Measurements from ENCODE around the gene OXA1L. TPM values are rescaled to one million over a fixed set of nuclear protein-coding genes. Genes with fewer than 3 reads are reported as not detected.
"Not testable (repeated sequence)": the region's sequence is repeated elsewhere in the genome, so short reads cannot be mapped to it uniquely, and the experiment has no call there.

Gene OXA1L
- polyA plus RNA-seq, 1 donor (not counting 4 experiments of a cell fraction or from before 2014, with no cell fraction given): 130 TPM

- no peaks in the 10 kb centered on the region for H3K79me2 ChIP-seq (ENCODE audit: control insufficient read depth, insufficient read depth, low read length)
- TF ChIP-seq, protein P1, sequence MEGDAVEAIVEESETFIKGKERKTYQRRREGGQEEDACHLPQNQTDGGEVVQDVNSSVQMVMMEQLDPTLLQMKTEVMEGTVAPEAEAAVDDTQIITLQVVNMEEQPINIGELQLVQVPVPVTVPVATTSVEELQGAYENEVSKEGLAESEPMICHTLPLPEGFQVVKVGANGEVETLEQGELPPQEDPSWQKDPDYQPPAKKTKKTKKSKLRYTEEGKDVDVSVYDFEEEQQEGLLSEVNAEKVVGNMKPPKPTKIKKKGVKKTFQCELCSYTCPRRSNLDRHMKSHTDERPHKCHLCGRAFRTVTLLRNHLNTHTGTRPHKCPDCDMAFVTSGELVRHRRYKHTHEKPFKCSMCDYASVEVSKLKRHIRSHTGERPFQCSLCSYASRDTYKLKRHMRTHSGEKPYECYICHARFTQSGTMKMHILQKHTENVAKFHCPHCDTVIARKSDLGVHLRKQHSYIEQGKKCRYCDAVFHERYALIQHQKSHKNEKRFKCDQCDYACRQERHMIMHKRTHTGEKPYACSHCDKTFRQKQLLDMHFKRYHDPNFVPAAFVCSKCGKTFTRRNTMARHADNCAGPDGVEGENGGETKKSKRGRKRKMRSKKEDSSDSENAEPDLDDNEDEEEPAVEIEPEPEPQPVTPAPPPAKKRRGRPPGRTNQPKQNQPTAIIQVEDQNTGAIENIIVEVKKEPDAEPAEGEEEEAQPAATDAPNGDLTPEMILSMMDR (optimal IDR thresholded peaks at IDR 0.05 in 1 of 3, IDR thresholded peaks at IDR 0.05 in 1 of 3, conservative IDR thresholded peaks at IDR 0.05 in 1 of 3; ENCODE audit: extremely low read depth in 1 of 3, insufficient read depth in 2 of 3, low read length in 3 of 3): no peak
- TF ChIP-seq EZH2 (IDR thresholded peaks at IDR 0.05; ENCODE audit: low read length): no peak
- no peaks in the 10 kb centered on the region for H3K27me3 ChIP-seq (ENCODE audit: control insufficient read depth, extremely low read depth, insufficient read depth, low read length)
- H2AFZ ChIP-seq (ENCODE audit: control insufficient read depth, low read length): no peak overlapping the region
- dilution Hi-C loops (cut with MboI; ENCODE audit: extremely low pct_ligation_motif_present, low sequenced_read_pairs): no loop called here
- no peak for FAIRE-seq
- H3K4me1 ChIP-seq (ENCODE audit: control insufficient read depth, extremely low read depth, insufficient read depth, low read length): no peaks in the 10 kb centered on the region
- no peak overlapping the region for H3K4me3 ChIP-seq (ENCODE audit: control insufficient read depth in 2 of 3, extremely low read depth in 1 of 3, insufficient read depth in 2 of 3, low read depth in 1 of 3, low read length in 3 of 3)
- H4K20me1 ChIP-seq (ENCODE audit: control insufficient read depth, extremely low read depth, insufficient read depth, low read length): no peaks in the 10 kb centered on the region
- no peak overlapping the region for H3K4me2 ChIP-seq (ENCODE audit: control insufficient read depth, extremely low read depth, insufficient read depth, low read depth, low read length)
- DNase-seq (ENCODE audit: low read depth, low spot score): no peak
- no peaks in the 10 kb centered on the region for H3K9me3 ChIP-seq (ENCODE audit: control insufficient read depth, low read depth, low read length)
- no peaks in the 10 kb centered on the region for H3K9me1 ChIP-seq (ENCODE audit: control insufficient read depth, extremely low read depth, insufficient read depth, low read length)
- no peak overlapping the region for H3K9ac ChIP-seq (ENCODE audit: control insufficient read depth, extremely low read depth, insufficient read depth, low read length)
- no peak overlapping the region for H3K27ac ChIP-seq (ENCODE audit: control insufficient read depth, insufficient read depth, low read length)
- H3K36me3 ChIP-seq (ENCODE audit: control insufficient read depth in 2 of 2, extremely low read depth in 1 of 2, insufficient read depth in 2 of 2, low read length in 2 of 2): no peaks in the 10 kb centered on the region
Measured at GRCh38 chr14:22735096-22735495, 31.4 kb upstream of the OXA1L start.

- FAIRE-seq; H3K9ac ChIP-seq (ENCODE audit: control insufficient read depth, extremely low read depth, insufficient read depth, low read length); DNase-seq (ENCODE audit: low read depth, low spot score); H3K9me3 ChIP-seq (ENCODE audit: control insufficient read depth, low read depth, low read length); H3K36me3 ChIP-seq (ENCODE audit: control insufficient read depth in 2 of 2, extremely low read depth in 1 of 2, insufficient read depth in 2 of 2, low read length in 2 of 2); H3K4me3 ChIP-seq (ENCODE audit: control insufficient read depth in 2 of 3, extremely low read depth in 1 of 3, insufficient read depth in 2 of 3, low read depth in 1 of 3, low read length in 3 of 3); H3K4me2 ChIP-seq (ENCODE audit: control insufficient read depth, extremely low read depth, insufficient read depth, low read depth, low read length); H3K27ac ChIP-seq (ENCODE audit: control insufficient read depth, insufficient read depth, low read length); dilution Hi-C loops (cut with MboI; ENCODE audit: extremely low pct_ligation_motif_present, low sequenced_read_pairs); H4K20me1 ChIP-seq (ENCODE audit: control insufficient read depth, extremely low read depth, insufficient read depth, low read length); H3K4me1 ChIP-seq (ENCODE audit: control insufficient read depth, extremely low read depth, insufficient read depth, low read length); H2AFZ ChIP-seq (ENCODE audit: control insufficient read depth, low read length); H3K79me2 ChIP-seq (ENCODE audit: control insufficient read depth, insufficient read depth, low read length); H3K27me3 ChIP-seq (ENCODE audit: control insufficient read depth, extremely low read depth, insufficient read depth, low read length); H3K9me1 ChIP-seq (ENCODE audit: control insufficient read depth, extremely low read depth, insufficient read depth, low read length): not testable (repeated sequence)
Measured at GRCh38 chr14:22736384-22736783, 30.1 kb upstream of the OXA1L start.

DNA sequence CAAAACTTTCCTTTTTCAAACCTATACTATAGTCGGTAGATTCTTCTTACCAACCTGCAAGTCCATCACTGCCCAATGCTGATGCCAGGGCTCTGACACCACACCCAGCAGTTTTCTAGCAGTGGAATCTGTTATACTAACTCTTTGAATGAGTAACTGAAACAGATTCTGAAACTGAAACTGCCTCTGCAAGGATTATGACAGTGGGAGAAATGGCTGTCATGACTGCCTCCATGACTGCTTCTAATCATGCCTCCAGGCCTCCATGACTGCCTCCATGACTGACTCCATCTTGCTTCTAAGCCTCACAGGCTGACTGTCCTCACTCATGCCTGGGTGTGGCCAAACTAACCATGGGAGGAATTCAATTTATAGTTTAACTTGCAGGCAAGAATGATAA, 29.4 kb upstream of the OXA1L start:
- Histone ChIP-seq H3K79me2 (ENCODE audit: control insufficient read depth, insufficient read depth, low read length) (no peaks in the 10 kb centered on the region), H3K4me1 (ENCODE audit: control insufficient read depth, extremely low read depth, insufficient read depth, low read length) (no peaks in the 10 kb centered on the region), H3K4me2 (ENCODE audit: control insufficient read depth, extremely low read depth, insufficient read depth, low read depth, low read length) (no peak overlapping the region), H3K9ac (ENCODE audit: control insufficient read depth, extremely low read depth, insufficient read depth, low read length) (no peak overlapping the region), H3K27ac (ENCODE audit: control insufficient read depth, insufficient read depth, low read length) (no peak overlapping the region), H3K27me3 (ENCODE audit: control insufficient read depth, extremely low read depth, insufficient read depth, low read length) (no peaks in the 10 kb centered on the region), H3K36me3 (ENCODE audit: control insufficient read depth in 2 of 2, extremely low read depth in 1 of 2, insufficient read depth in 2 of 2, low read length in 2 of 2) (no peaks in the 10 kb centered on the region), H3K9me3 (ENCODE audit: control insufficient read depth, low read depth, low read length) (no peaks in the 10 kb centered on the region), H3K9me1 (ENCODE audit: control insufficient read depth, extremely low read depth, insufficient read depth, low read length) (no peaks in the 10 kb centered on the region), H2AFZ (ENCODE audit: control insufficient read depth, low read length) (no peak overlapping the region), H4K20me1 (ENCODE audit: control insufficient read depth, extremely low read depth, insufficient read depth, low read length) (no peaks in the 10 kb centered on the region), H3K4me3 (ENCODE audit: control insufficient read depth in 2 of 3, extremely low read depth in 1 of 3, insufficient read depth in 2 of 3, low read depth in 1 of 3, low read length in 3 of 3) (no peak overlapping the region)
- TF ChIP-seq EZH2 (IDR thresholded peaks at IDR 0.05; ENCODE audit: low read length): no peak
- TF ChIP-seq, protein P1 (optimal IDR thresholded peaks at IDR 0.05 in 1 of 3, IDR thresholded peaks at IDR 0.05 in 1 of 3, conservative IDR thresholded peaks at IDR 0.05 in 1 of 3; ENCODE audit: extremely low read depth in 1 of 3, insufficient read depth in 2 of 3, low read length in 3 of 3): no peak
- FAIRE-seq (no peak), DNase-seq (ENCODE audit: low read depth, low spot score) (no peak)
- dilution Hi-C loops (cut with MboI; ENCODE audit: extremely low pct_ligation_motif_present, low sequenced_read_pairs): no loop called here

Data from keratinocyte (primary cell).